Body of pancreas (tissue), 4 donors: ENCODE data around the gene CADM2. TPM values are rescaled to one million over a fixed set of nuclear protein-coding genes. Genes with fewer than 3 reads are reported as not detected.

ENCODE experiments used
- ATAC-seq: fragments of 150-250 bp; one replicate; pipeline ENCODE4 v1.9.1; 2016
- DNase-seq, 4 donors: peaks; one replicate each; pipeline ENCODE4 v3.0.0-alpha.2; 2019
- H3K27ac ChIP-seq, 4 donors: fragments of 200-600 bp; sonication (generic); 1 replicate in 3 of 4; 2 replicates in 1 of 4; pipeline versions ENCODE4 v1.5.1 to v1.6.1; 2016 to 2019; ENCODE audit warnings: mild to moderate bottlenecking in 1 of 4, mixed read lengths in 1 of 4, moderate library complexity in 1 of 4
- H3K27me3 ChIP-seq, 2 donors: fragments of 200-600 bp; sonication (generic); one replicate each; pipeline ENCODE4 v1.6.0; 2016; ENCODE audit warnings: mild to moderate bottlenecking in 1 of 2
- H3K36me3 ChIP-seq, 2 donors: fragments of 200-600 bp; sonication (generic); replicated peaks in 1 of 2; 2 replicates each; pipeline ENCODE4 v1.5.1; 2016; ENCODE audit warnings: low read depth in 2 of 2; ENCODE audit not compliant: insufficient read depth in 1 of 2
- H3K4me1 ChIP-seq: fragments of 200-600 bp; sonication (generic); one replicate; pipeline ENCODE4 v1.6.0; 2016
- H3K4me3 ChIP-seq, 2 donors: fragments of 200-600 bp; sonication (generic); 1 replicate in 1 of 2; 2 replicates in 1 of 2; pipeline ENCODE4 v1.5.1; 2016 to 2019
- H3K9me3 ChIP-seq, 3 donors: fragments of 200-600 bp; sonication (generic); 1 replicate in 2 of 3; 2 replicates in 1 of 3; pipeline ENCODE4 v1.5.1; 2016
- CTCF ChIP-seq, 7 experiments: fragments of 450-650 bp in 4 of 7; fragments of 200-600 bp in 3 of 7; sonication (generic) in 3 of 7; IDR thresholded peaks; one replicate each; pipeline ENCODE4 v1.5.1; 2016 to 2019; ENCODE audit warnings: antibody characterized with exemption in 7 of 7
- POLR2A ChIP-seq, 3 donors: fragments of 450-650 bp; IDR thresholded peaks; one replicate each; pipeline ENCODE4 v1.6.1; 2016; ENCODE audit warnings: antibody characterized with exemption in 3 of 3, mild to moderate bottlenecking in 2 of 3
- WGBS, 2 donors: methylation state at CpG; one replicate each; pipeline ENCODE4 v1.1.5; 2017; 5-methylcytosine and 5-hydroxymethylcytosine counted together
- intact Hi-C: fragments of 100-400 bp; cut with DNase I; formaldehyde crosslinking; loops from one replicate; pipeline ENCODE4 v1.15.1; 2023
- total RNA-seq, 2 donors: library from RNA; depleted of rRNA; stranded (reverse); fragments of >200 nt; gene quantifications; one replicate each; pipeline ENCODE4 v1.1.0, GENCODE V29; 2016

Gene CADM2
- total RNA-seq, 2 donors from 2014 or later, result 0.26 to 1.3 TPM

GRCh38 chr3:84961521-84962255 lies 2.9 kb downstream of the CADM2 start:
- no peak overlapping the region for H3K27ac ChIP-seq
- DNase-seq, result no peak
- intact Hi-C loops, result no loop called here
- no peaks in the 10 kb centered on the region for H3K36me3 ChIP-seq
- H3K9me3 ChIP-seq, result no peaks in the 10 kb centered on the region
- H3K27me3 ChIP-seq, result peaks cover 0 to 20% of the 10 kb centered on the region in 2 donors
- TF ChIP-seq POLR2A (IDR thresholded peaks at IDR 0.05) (no peak), CTCF (IDR thresholded peaks at IDR 0.05) (no peak)
- H3K4me3 ChIP-seq, result no peak overlapping the region
- 12 to 14% methylated on average over 23 of the region's 23 CpGs for WGBS, 2 donors
- no peak for ATAC-seq
- peaks cover 17% of the 10 kb centered on the region for H3K4me1 ChIP-seq

DNA sequence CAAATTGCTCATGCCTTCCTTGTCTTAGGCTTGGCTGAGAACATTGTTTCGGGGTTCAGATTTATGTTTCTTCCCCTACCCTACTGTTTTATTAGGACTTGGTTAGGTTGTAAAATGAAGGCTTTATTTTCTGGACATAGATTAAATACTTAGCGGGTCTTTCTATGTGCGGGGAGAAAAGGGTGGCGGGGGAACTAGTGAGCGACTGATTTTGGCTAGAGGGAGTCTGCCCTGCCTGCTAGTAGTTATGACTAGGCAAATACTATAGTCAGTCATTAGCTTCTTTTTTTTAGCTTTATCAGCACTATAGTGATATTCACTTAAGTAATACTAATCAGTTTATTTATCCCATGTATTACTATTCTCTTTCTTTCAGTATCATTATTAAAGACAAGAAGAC lies 3.6 kb downstream of the CADM2 start:
- intact Hi-C loops, result no loop called here
- H3K9me3 ChIP-seq, result no peaks in the 10 kb centered on the region
- no peaks in the 10 kb centered on the region for H3K36me3 ChIP-seq
- H3K4me3 ChIP-seq, result no peak overlapping the region
- WGBS, 2 donors, result 89 to 90% methylated on average over 5 of the region's 5 CpGs
- no peak for ATAC-seq
- no peak overlapping the region for H3K27ac ChIP-seq
- H3K4me1 ChIP-seq, result peaks cover 17% of the 10 kb centered on the region
- no peak for DNase-seq
- peaks cover 0 to 20% of the 10 kb centered on the region in 2 donors for H3K27me3 ChIP-seq
- TF ChIP-seq POLR2A (IDR thresholded peaks at IDR 0.05), result no peak
- no peak for TF ChIP-seq CTCF (IDR thresholded peaks at IDR 0.05)

DNA sequence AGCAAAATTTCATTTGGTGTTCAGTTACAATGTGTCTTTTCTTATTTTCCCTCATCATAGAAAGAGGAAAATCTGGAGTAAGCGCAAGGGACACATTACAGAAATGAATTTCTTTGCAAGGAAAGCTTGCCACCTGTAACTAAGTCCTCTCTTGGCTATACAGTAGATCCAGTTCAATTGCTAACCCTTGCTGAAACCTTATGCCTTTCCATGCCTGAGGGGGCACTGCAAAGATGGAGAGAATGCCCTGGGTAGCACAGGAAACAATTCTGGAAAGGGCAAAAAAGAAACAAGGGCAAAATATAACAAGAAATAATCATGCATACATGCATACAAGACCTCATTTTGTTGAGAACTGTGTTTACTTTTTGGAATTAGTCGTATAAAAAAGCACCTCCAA lies 4.3 kb downstream of the CADM2 start:
- Histone ChIP-seq H3K27ac (no peak overlapping the region), H3K27me3 (peaks cover 0 to 20% of the 10 kb centered on the region in 2 donors), H3K4me3 (no peak overlapping the region), H3K9me3 (no peaks in the 10 kb centered on the region), H3K4me1 (peaks cover 17% of the 10 kb centered on the region), H3K36me3 (no peaks in the 10 kb centered on the region)
- intact Hi-C loops, result no loop called here
- 66 to 75% methylated on average over 2 of the region's 2 CpGs for WGBS, 2 donors
- ATAC-seq (no peak), DNase-seq (no peak)
- no peak for TF ChIP-seq POLR2A (IDR thresholded peaks at IDR 0.05)
- TF ChIP-seq CTCF (IDR thresholded peaks at IDR 0.05), result no peak

- Histone ChIP-seq H3K36me3 (no peaks in the 10 kb centered on the region), H3K4me1 (no peaks in the 10 kb centered on the region), H3K27ac (no peak overlapping the region), H3K9me3 (no peaks in the 10 kb centered on the region), H3K4me3 (no peak overlapping the region), H3K27me3 (peaks cover 0 to 15% of the 10 kb centered on the region in 2 donors)
- TF ChIP-seq POLR2A (IDR thresholded peaks at IDR 0.05) (no peak), CTCF (IDR thresholded peaks at IDR 0.05) (no peak)
- ATAC-seq, result no peak
- DNase-seq, result no peak
- intact Hi-C loops, result no loop called here
- 29 to 38% methylated on average over 1 of the region's 1 CpG for WGBS, 2 donors
These were observed 6.4 kb downstream of the CADM2 start for GRCh38 chr3:84965141-84965540.
